Muscle of back (tissue), 11 donors: ENCODE measurements around the gene TNPO2. TPM values are rescaled to one million over a fixed set of nuclear protein-coding genes. Genes with fewer than 3 reads are reported as not detected.
"Not testable (repeated sequence)": the region's sequence is repeated elsewhere in the genome, so short reads cannot be mapped to it uniquely, and the experiment has no call there.

Source experiments
- DNase-seq, 3 donors: peaks; one replicate each; pipeline versions ENCODE4 v3.0.0 to v3.0.0-alpha.2; 2013
- polyA plus RNA-seq, 10 donors: library from polyadenylated mRNA; unstranded; fragments of 120-200 nt; gene quantifications; one replicate each; pipeline ENCODE4 v1.2.1, GENCODE V29; 2013; ENCODE audit not compliant: insufficient read length in 10 of 10

The TNPO2 gene
- polyA plus RNA-seq, 10 donors = 44.6 to 69.5 (median 54.9) TPM

GRCh38 chr19:12708641-12709040 is 15.1 kb downstream of the TNPO2 start:
- no peak for DNase-seq

- DNase-seq = no peak
Measured at GRCh38 chr19:12706332-12706718, 17.4 kb downstream of the TNPO2 start.

DNA sequence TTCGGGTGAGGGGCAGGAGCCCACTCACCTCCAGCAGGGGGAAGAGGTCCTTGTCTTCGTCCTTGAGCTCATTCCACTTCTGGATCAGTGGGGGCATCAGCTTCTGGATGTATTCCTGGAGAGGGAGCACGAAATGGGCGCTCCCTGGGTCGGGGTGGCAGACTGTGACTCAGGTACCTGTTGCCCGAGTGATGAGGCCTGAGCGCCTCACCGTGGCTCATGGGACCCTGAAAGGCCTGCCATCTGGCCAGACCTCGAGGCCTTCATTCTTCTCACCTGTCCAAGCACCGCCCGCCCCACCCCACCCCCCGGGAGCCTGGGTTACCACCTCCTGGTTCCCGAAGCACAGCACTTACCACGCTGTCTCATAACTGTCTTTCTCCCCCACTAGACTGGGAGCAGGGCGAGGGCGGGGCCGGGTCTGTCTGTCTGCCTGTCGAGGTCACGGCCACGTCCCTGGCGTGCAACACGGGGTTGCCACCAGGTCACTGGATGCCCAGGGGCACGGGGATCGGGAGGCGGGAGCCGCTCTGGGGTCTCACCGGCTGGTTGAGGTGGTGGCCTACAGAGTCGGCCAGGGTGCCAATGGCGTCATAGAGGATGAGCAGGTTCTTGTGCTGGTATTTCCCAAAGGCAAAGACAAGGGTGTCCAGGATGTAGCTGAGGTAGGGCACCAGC is 17.9 kb downstream of the TNPO2 start:
- no peak for DNase-seq

DNA sequence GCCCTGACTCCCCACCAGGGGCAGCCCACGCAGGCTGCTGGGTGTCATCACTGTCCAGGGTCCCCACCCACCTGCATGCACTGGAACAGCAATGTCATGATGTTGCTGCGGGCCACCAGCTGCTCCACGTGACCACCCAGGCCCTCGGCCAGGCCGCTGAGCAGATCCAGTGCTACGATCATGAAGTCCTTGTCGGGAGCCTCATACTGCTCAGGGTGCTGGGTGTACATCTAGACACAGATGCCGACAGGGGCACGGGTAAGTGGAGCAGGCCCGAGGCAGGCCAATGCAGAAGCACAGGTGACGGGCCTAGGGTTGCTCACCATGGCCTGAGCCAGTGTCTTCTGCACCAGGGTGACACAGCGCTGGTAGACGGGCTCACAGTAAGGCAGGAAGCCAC is 18.6 kb downstream of the TNPO2 start:
- DNase-seq = no peak

GRCh38 chr19:12703046-12703445 is 20.7 kb downstream of the TNPO2 start:
- peak in 2 of 3 donors; percentile 27 to 53 for DNase-seq

GRCh38 chr19:12701596-12702282 is 22.0 kb downstream of the TNPO2 start:
- no peak for DNase-seq

GRCh38 chr19:12698138-12698537 is 25.6 kb downstream of the TNPO2 start:
- DNase-seq = no peak

DNA sequence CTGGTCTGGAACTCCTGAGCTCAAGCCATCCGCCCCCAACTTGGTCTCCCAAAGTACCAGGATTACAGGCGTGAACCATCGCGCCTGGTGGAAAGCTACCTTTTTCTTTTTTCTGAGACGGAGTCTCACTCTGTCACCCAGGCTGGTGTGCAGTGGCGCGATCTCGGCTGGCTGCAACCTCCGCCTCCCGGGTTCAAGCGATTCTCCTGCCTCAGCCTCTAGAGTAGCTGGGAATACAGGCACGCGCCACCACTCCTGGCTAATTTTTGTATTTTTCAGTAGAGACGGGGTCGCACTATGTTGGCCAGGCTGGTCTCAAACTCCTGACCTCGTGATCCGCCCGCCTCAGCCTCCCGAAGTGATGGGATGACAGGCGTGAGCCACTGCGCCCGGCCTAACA is 26.3 kb downstream of the TNPO2 start:
- DNase-seq = not testable (repeated sequence)

DNA sequence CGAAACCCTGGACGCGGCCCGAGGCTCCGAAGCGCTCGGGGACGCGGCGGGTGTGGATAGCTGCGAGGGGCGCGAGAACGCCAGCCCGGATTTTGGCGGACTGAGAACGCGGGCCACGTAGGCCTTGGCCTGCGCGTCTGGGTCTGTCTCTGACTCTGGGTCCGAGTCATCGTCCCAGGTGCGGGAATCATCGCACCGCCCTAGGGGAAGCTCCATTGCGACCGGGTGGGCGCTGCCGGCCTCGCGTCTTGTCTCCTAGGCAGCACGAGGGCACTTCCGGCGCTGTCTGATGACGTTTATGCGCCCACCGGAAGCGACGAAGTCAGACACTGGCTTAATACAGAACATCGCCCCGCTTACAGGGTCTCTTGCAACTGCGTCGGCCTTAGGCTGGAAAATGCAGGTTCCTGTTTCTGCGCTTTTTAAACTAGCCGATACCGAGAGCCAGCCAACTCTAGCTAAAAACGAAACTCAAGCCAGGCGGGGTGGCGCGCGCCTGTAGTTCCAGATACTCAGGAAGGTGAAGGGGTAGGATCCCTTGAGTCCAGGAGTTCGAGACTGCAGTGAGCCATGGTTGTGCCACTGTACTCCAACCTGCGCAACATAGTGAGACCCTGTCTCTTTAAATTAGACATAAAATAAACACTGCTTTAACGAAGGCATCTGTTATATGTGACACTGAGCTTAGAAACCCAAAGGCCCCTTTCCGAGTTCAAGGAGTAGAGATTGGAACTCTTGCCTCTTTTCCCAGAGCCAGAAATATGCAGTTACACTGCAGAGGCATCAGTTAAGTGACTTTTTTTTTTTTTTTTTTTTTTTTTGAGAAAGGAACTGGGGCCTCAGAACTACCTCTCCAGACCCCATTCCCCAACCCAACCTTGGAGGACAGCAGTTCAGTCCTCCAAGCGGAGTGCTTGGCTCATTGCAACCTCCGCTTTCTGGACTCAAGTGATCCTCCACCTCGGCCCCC is 27.1 kb downstream of the TNPO2 start, which contains the start of gene FBXW9:
Gene FBXW9, minus strand, starts transcription at position 266 of the 970 bp plus-strand sequence. Its CDS starts 50 bp downstream, at position 216.
- peak; percentile 95 to 98 (median 97) for DNase-seq

DNA sequence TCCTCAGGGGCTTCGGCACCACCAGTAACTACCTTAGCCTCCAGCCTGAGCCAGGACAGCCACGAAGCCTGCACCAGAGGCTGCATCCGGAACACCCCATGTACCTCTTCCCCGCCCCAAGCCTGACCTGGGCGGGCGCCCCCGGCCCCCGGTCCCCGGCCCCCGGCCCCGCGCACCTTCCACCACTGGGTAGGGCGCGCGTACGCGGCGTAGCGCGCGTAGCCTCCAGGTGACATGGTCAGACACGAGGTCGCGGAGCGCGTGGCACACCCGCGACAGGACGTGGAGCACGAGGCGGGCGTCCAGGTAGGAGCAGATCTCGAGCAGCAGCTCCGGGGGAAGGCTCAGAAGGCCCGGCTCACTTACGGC is 27.8 kb downstream of the TNPO2 start:
- no peak for DNase-seq

- DNase-seq = no peak
Measured at GRCh38 chr19:12695514-12695913, 28.2 kb downstream of the TNPO2 start.

GRCh38 chr19:12695096-12695495 is 28.6 kb downstream of the TNPO2 start:
- no peak for DNase-seq

- DNase-seq = no peak
Measured at GRCh38 chr19:12694641-12695040, 29.1 kb downstream of the TNPO2 start.

DNA sequence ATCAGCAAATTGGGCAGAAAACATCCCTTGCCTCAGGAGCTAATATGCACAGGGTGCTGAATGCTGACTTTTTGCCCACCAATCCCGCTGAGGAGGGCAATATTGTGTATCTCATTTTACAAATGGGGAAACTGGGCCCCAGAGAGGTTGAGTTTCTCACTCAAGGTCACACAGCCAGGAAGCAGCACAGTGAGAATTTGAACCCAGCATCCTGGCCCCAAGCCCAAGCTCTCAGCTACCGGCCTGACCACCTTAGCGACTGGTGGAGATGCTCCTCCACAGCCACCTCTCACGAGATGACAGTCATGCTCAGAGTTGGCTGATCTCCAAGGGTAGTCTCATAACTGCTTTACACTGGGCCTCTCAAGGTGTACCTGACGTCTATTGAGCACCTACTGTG is 30.8 kb downstream of the TNPO2 start:
- DNase-seq = no peak

DNA sequence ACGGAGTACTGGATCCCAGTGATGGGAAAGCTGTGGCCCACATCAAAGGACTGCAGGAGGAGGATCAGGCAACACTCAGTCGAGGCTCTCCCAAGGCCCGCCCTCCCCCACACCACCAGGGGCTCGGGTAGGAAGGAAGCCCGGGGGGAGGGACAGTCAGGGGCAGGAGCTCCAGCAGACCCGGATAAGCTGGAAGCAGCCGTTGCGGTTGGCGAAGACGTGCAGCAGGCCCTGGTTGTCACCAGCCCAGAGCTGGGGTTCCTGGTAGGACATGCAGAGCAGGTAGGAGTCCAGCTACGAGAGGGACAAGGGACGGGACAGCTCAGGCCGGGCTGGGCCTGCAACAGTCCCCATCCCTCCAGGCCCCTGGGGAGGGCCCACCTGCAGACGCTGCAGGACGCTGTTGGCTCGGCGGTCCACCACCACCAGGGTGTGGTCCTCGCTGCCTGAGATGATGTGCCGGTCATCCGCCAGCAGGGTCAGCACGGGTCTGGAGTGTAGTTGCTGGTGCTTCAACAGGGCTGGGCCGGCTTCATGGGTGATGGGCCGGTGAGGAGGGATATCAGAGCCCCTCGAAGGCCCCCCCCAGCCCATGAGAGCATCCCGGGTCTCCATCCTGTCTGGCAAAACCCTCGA is 34.0 kb downstream of the TNPO2 start:
- no peak for DNase-seq

GRCh38 chr19:12689012-12689411 is 34.7 kb downstream of the TNPO2 start:
- DNase-seq = no peak

DNA sequence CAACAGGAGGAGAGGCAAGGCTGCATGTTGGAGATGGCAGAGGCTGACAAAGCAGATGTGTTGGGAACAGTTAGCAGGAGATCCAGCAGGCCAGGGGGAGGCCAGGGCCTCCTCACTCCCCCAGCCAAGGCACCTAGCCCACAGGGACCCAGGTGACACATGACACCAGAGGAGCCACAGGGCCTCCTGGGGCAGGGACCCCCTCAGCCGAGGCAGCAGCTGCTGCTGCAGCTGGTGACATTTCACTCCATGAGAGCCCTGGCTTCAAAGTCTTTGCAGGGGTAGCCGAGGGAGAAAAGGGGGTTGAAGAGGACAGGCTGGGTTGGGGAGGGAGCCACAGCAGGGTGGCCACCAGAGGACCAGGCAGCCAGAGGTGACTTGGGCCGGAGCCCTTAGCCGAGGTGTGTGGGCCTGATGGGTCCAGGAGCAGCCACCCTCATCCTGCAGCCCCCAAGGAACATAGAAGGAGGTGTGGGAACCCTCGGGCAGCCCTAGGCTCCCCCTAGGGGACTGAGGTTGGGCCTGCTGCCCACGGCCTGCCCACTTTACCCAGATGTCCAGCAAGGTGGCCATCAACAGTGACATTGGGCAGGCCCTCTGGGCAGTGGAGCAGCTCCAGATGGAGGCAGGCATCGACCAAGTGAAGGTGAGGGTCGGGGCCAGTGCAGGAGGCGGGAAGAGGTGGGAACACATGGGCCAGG is 36.1 kb downstream of the TNPO2 start, which contains the start of gene GNG14:
Gene GNG14, plus strand, starts transcription at position 503 of the 701 bp plus-strand sequence. Its CDS starts 51 bp downstream, at position 554.
- DNase-seq = no peak

DNA sequence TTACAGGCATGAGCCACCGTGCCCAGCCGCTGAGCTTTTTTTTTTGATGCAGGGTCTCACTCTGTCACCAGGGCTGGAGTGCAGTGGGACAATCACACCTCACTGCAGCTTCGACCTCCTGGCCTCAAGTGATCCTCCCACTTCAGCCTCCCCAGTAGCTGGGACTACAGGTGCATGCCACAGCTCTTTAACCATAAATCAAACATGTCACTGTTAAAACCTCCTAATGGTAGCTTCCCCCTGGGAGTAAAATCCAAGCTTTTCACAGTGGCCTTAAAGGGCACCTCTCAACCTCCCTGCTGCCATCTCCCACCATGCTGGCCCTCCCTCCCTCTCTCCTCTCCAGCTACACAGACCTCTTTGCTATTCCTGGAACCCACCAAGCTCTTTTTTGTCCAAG is 37.9 kb downstream of the TNPO2 start:
- no peak for DNase-seq

- peak; percentile 97 to 98 (median 98) for DNase-seq
Measured at GRCh38 chr19:12681074-12681987, 42.4 kb downstream of the TNPO2 start, which contains the start of gene DHPS. DHPS (minus strand) TSS chr19:12681880; CDS start chr19:12681766, 114 bp downstream.

DNA sequence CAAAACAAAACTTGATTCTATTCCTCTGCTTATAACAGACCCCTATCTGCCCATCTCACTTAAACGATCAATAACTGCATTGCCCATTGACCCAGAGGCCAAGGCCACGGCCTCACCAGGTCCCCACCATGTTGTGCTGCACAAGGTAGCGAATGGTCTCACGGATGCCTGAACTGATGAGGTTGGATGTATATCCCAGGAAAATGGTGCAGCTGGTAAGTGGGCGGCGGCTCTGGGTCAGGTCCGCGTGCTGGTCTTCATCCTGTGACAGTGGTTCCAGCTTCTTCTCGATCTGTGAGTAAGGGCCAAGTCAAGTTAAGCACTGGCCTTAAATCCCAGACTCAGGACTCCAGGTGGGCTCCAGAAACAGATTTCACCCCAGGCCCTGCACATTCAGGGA is 43.7 kb downstream of the TNPO2 start:
- no peak for DNase-seq
